Left ventricle myocardium inferior (tissue), 1 donor: ENCODE results near the gene MBD3. TPM values are rescaled to one million over a fixed set of nuclear protein-coding genes. Genes with fewer than 3 reads are reported as not detected.

Source experiments
- DNase-seq: peaks from one replicate; pipeline ENCODE4 v3.0.0-alpha.2; 2020
- H3K27ac ChIP-seq: fragments of 200-600 bp; replicated peaks from 2 replicates; pipeline ENCODE4 v1.8.0; 2021
- H3K27me3 ChIP-seq: fragments of 200-600 bp; 2 replicates; pipeline ENCODE4 v1.8.0; 2021; ENCODE audit warnings: low read depth
- H3K36me3 ChIP-seq: fragments of 200-600 bp; 2 replicates; pipeline ENCODE4 v1.8.0; 2021
- H3K4me1 ChIP-seq: fragments of 200-600 bp; 2 replicates; pipeline ENCODE4 v1.8.0; 2021
- H3K4me3 ChIP-seq: fragments of 200-600 bp; 2 replicates; pipeline ENCODE4 v1.8.0; 2021; ENCODE audit warnings: mild to moderate bottlenecking, moderate library complexity
- H3K9me3 ChIP-seq: fragments of 200-600 bp; replicated peaks from 2 replicates; pipeline ENCODE4 v1.8.0; 2021
- CTCF ChIP-seq: fragments of 200-600 bp; IDR thresholded peaks from 2 replicates; pipeline ENCODE4 v1.8.0; 2021; ENCODE audit warnings: antibody characterized with exemption, mild to moderate bottlenecking, borderline replicate concordance
- intact Hi-C: fragments of 100-400 bp; cut with micrococcal nuclease; formaldehyde crosslinking; loops from one replicate; pipeline ENCODE4 v1.11.0; 2022
- total RNA-seq: library from RNA; stranded (reverse); fragmentation: NEBNext Ultra II Directional; extraction: Animal tissue kit (Norgen Biotek cat#: 25700); gene quantifications from one replicate; pipeline ENCODE4 v1.2.1, GENCODE V29; 2021
- donor health status: DM: no; HTN: yes; CAD: no; lungs with severe emphysema.

Gene MBD3
- total RNA-seq, 1 donor from 2014 or later = 48.6 TPM

GRCh38 chr19:1609103-1609396, 16.4 kb upstream of the MBD3 start:
- no peak for TF ChIP-seq CTCF
- intact Hi-C loops = no loop called here
- Histone ChIP-seq H3K27me3 (no peaks in the 10 kb centered on the region), H3K4me1 (peaks cover 24% of the 10 kb centered on the region), H3K36me3 (peaks cover 36% of the 10 kb centered on the region), H3K27ac (no peak overlapping the region), H3K4me3 (no peak overlapping the region), H3K9me3 (no peaks in the 10 kb centered on the region)
- no peak for DNase-seq

DNA sequence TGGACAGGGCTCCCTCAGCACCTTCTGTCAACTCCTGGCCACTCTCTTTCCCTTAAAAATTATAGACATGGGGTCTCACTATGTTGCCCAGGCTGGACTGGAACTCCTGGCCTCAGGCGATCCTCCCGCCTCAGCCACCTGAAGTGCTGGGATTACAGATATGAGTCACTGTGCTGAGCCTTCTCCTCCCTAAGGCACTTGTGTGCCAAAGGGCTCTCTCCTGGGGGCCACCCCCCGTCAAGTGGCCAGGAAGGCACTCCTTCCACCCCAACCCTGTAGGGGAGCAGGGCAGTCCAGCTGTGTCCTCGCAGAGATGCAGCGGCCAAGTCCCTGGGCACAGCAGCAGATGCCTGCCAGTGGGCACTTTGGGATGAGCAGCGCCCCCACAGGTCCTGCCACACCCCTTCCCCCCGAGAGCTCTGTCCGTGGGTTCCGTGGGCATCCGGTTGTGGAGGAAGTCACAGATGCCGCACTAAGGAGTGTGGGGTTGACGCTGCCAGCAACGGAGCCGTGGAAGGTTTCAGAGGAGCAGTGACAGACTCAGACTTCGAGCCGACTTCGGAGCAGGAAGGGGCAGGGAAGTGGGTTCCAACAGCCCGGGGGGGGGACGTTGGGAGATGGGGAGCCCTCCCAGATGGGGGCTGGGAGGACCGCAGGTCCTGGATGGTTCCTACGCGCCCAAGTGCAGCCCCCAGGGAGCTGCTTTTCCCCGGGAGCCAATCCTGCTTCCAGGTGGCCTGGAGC, 15.9 kb upstream of the MBD3 start:
- intact Hi-C loops = no loop called here
- Histone ChIP-seq H3K27me3 (no peaks in the 10 kb centered on the region), H3K4me3 (no peak overlapping the region), H3K4me1 (peaks cover 30% of the 10 kb centered on the region), H3K9me3 (no peaks in the 10 kb centered on the region), H3K27ac (no peak overlapping the region), H3K36me3 (peaks cover 32% of the 10 kb centered on the region)
- no peak for DNase-seq
- TF ChIP-seq CTCF = no peak

GRCh38 chr19:1606138-1606651, 13.5 kb upstream of the MBD3 start:
- H3K4me1 ChIP-seq = peaks cover 47% of the 10 kb centered on the region
- no peak for DNase-seq
- no peak for TF ChIP-seq CTCF

DNA sequence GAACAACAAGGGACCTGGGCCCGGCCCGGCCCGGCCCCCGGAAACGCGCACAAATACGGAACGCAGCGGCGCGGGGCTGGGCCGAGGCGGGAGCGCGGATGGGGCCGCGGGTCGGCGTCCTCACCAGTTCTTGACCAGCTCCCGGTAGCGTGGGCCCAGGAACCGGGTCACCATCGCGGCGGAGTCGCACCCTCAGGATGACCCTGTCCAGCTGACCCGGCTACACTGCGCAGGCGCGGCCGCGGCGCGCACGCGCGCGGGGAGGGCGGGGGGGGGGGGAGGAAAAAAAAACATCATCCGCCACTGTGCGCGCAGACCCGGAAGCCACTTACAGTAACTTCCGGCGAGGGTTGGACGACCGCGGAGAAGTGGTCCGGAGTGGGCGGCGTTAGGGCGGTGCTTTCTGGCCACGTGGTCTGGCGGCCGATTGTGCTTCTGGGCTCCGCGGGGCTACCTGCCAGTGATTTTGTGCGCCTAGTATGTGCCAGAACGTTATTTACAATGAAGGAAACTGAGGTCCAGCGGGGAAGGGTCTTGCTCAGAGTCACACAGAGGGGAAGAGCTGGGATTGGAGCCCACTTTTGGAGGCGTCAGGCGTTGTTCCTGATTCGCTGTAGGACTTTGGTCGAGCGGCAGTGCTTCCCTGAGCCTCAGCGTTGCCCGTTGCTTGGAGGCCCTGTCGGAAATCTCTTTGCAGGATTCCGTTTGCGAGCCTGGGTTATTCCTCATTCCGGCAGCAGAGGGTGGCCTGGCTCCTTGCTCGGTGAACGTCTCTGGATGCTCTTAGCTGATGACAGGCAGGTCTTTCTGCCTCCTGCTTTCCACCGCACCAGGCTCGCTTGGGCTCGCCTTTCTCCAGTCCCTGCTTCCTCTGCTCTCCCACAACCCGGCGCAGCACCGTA, 12.8 kb upstream of the MBD3 start, which contains the start of gene UQCR11:
TSS of gene UQCR11 (minus strand) at position 227 of the 902 bp plus-strand sequence. CDS start at position 174, 53 bp downstream.
- peak; percentile 97 for DNase-seq
- Histone ChIP-seq H3K9me3 (no peaks in the 10 kb centered on the region), H3K27me3 (no peaks in the 10 kb centered on the region), H3K4me3 (peak within 1 kb of the TSS; percentile 90), H3K27ac (peak within 1 kb of the TSS; percentile 97), H3K36me3 (peaks cover 13% of the 10 kb centered on the region), H3K4me1 (peaks cover 47% of the 10 kb centered on the region)
- peak; percentile 70 for TF ChIP-seq CTCF
- intact Hi-C loops = no loop called here

More at GRCh38 chr19:1606138-1606651, 13.5 kb upstream of the MBD3 start:
- H3K9me3 ChIP-seq = no peaks in the 10 kb centered on the region
- intact Hi-C loops = no loop called here
- H3K27ac ChIP-seq = peak overlapping the region; percentile 97
- peak overlapping the region; percentile 90 for H3K4me3 ChIP-seq
- no peaks in the 10 kb centered on the region for H3K27me3 ChIP-seq
- peaks cover 18% of the 10 kb centered on the region for H3K36me3 ChIP-seq

DNA sequence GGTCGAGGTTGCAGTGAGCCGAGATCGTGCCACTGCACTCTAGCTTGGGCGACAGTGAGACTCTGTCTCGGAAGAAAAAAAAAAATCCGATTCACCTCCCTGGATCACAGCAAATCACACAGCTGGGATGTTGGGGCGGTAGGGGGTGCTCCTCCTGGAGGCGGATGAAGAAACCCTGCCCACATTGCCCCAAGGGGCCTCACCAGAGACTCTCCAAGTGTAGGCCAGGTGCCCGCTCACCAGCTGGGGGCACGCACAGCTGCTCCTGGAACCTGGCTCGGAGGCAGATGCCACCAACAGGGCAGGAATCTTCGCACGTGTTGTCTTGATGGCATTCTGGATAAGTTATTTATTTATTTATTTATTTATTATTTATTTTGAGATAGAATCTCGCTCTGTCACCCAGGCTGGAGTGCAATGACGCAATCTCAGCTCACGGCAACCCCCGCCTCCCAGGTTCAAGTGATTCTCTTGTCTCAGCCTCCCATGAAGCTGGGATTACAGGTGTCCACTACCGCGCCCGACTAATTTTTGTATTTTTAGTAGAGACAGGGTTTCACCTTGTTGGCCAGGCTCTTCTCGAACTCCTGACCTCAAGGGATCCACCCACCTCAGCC, 9.5 kb upstream of the MBD3 start:
- Histone ChIP-seq H3K4me3 (no peak overlapping the region), H3K9me3 (no peaks in the 10 kb centered on the region), H3K27ac (no peak overlapping the region), H3K27me3 (no peaks in the 10 kb centered on the region), H3K4me1 (peaks cover 47% of the 10 kb centered on the region), H3K36me3 (peaks cover 37% of the 10 kb centered on the region)
- no peak for TF ChIP-seq CTCF
- DNase-seq = no peak
- intact Hi-C loops = no loop called here
